SKM-1 (cell line): ENCODE results near the gene IGSF3.

Experiments used
- DNase-seq: peaks from one replicate; lab custom pipeline; 2025; ENCODE audit not compliant: unreplicated experiment; lab: John Stamatoyannopoulos, UW

The IGSF3 gene

DNA sequence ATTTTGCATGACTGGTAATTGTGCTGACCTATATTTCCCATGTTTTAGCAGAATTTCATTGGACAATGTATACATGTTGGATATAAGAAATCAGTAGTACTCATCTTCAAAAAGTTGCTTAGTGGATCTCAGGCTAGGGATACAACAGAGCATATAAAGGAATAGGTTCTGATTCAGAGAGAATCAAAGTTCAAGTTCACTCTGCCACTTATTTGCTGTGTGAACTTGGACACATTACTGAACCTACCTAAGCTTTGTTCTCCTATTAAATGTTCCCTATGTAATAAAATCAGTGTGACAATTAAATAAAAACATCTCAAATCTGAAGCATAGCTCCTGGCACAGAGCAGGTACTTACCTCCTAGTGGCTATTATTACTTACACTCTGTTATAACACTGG lies 106.0 kb downstream of the IGSF3 start:
- no peak for DNase-seq

DNA sequence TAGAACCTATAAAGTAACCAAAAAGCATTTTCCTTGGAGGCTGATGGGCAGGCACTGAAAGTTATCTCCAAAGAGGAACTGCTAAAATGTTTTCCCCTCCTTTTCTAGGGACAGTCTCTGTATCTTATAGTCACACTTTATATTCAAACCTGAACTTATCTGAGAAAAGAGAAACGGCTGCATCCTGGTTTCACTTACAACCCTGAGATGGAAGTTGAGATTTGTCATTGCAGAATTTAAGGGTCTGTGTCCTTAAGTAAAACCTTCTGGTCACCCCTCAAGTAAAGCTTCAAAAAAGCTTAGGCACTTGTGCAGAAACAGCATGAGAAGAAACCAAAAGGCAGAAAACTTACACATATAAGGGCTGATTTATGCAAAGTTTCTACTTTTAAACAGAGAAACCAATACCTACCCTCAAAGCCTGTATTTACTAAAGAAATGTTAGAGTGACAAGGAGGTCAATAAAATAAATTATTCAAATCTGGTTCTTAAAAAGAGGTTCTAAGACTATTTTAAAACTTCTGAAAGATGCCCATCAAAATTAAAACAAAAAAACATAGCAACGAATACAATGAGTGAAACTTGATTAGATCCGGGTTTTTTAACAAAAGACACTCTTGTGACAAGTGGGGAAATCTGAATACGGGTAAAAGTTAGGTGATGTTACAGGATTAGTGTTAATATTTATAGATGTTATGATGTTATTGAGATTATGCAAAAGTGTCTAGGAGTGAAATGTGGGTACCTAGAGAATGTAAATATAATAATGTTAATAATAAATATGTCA lies 106.6 kb downstream of the IGSF3 start:
- DNase-seq = no peak

DNA sequence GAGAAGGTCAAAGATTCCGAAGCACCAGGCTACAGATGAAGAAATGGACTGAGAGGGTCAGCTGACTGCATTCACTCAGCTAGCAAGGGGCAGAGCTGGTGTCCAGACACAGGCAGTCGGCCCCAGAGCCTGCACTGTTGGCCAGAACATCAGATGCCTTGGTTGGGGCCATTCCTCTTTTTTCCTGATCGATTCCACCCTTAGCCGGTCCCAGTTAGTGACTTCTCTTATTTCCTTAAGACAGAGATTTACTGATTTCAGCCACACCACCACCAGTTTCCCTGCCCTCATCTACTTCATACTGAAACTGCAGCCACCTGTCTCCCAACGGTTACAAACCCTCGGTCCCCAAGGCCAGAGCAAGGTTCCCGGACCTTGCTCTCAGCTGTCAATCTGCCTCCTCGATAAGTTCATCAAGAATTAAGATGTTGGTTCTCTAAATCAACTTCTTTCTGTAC lies 108.2 kb downstream of the IGSF3 start:
- no peak for DNase-seq

DNA sequence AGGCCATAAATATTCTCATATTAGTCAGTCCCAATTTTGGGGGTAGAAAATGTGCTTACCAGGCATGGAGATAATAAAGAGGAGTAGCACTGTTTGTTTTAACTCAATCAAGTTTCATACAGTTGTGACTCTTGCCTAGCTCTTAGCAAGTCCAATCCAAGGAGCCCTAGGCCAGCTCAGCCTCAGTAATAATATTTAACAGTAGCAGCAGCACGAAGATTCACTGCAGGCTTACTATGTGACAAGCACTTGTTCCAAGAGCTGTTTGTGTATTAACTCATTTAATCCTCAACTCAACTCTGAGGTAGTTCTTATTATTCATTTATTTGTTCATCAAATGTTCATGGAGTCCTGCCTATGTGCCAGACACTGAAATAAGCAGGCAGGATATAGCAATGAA lies 109.0 kb downstream of the IGSF3 start:
- no peak for DNase-seq

DNA sequence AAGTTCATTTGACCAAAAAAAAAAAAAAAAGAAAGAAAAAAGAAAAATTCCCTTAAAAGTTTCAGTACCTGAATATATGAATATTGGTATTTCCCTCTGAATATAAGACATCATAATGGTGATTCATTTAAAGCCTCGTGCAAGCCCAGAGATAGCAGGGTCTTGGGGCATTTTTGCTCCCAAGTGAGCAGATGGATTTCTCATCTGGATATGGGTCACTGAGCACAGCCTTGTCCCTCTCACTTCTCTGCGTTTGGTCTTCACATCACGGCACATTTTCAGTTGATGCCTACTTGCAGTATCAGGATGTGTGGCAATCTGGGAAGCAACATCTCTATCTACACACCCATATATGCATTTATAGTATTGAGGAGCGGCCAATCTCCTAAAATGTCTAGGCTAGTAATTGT lies 109.4 kb downstream of the IGSF3 start:
- no peak for DNase-seq

DNA sequence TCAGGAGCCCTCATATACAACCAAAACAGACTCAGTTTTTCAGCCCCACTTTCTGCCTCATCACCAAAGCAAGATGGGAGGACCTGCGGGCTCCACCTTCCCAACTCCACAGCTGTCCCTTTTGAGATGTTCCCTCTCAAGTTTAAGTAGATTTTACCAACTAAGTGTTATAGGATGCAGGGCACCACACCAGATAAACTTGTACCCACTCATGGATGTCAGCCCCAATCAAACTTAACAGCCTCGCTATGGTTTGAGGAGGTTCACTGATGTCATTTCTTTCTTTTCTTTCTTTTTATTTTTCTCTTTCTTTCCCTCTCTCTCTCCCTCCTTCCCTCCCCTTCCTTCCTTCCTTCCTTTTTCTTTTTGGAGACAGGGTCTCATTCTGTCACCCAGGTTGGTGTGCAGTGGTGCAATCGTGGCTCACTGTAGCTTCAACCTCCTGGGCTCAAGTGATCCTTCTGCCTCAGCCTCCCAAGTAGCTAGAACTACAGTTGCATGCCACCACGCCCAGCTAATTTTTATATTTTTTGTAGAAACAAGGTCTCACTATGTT lies 110.1 kb downstream of the IGSF3 start:
- DNase-seq = no peak

DNA sequence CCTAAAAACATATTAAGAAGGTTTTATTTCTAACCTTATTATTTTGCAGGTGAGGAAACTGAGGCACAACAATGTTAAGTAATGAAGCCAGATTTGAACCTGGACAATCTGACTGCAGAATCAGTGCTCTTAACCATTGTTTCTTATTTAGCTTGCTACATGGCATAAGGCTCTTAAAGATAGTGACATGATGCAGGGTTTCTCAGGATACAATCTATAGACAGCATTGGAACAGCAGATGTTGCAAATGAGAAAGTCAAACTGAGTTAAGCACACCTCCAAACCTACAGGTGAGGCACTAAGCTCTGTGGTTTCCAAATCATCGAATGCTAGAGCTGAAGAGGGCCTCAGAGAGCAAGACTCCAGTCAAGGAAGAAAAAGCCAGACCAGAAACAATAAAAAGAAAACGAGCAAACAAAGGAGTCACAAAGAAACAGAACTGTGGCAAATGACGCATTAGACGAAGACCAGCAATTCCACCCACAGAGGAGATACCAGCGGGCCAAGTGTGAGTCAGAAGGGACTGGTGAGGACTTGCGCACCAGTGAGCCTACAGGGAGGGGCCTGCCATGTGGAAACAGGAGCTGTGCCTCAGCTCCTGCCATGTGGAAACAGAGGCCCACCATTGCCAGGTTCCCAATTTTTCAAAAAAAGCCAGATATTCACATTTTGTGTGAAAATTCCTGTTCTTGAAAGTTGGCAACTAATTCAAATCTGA lies 111.1 kb downstream of the IGSF3 start:
- no peak for DNase-seq

DNA sequence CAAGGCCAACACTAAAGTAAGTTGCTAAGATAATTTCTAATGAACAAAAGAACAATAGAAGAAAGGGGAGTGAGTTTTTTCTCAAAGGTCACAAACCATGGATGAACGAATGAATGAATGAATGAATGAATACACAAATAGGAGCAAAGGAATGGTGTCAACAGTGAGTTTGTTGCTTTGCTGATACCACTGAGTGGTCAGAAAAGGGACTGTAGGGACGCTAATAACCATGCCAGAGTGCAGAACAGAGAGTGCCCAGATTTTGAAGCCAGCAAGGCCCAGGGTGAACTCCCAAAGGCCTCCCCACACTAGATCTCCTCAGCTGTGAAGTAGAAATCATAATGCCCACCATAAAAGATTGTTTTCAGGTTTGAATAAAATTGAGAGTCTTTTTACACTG lies 112.6 kb downstream of the IGSF3 start:
- no peak for DNase-seq

DNA sequence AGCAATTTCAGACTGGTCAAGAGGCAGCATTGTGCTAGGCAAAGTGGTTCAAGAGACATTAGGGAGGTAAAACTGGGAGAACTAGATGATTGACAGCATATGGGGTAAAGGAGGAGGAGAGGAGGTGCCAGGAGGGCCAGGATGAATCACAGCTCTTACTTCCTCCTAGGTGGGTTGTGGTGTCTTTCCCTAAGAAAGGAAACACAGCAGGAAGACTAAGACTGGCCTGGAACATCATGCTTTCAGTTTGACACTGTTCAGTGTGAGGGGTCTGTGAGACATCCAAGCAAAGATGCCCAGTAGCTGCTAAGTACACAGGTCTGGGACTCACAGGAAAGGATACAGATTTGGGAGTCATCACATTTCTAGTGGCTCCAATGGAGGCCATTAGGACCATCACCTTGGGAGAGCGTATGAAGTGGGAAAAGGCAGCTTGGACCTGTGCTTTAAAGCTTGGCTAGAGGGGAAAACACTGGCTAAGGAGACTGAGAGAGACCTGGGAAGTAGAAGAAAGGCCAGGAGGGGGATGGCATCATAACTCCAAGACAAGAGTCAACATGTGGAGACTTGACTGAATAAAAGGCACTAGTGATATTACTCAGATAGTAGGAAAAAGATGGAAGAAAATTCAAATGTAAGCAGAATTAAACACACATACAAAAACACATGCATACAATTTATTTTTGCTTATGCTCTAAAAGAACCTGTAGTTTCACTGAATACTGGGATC lies 114.0 kb downstream of the IGSF3 start:
- no peak for DNase-seq

DNA sequence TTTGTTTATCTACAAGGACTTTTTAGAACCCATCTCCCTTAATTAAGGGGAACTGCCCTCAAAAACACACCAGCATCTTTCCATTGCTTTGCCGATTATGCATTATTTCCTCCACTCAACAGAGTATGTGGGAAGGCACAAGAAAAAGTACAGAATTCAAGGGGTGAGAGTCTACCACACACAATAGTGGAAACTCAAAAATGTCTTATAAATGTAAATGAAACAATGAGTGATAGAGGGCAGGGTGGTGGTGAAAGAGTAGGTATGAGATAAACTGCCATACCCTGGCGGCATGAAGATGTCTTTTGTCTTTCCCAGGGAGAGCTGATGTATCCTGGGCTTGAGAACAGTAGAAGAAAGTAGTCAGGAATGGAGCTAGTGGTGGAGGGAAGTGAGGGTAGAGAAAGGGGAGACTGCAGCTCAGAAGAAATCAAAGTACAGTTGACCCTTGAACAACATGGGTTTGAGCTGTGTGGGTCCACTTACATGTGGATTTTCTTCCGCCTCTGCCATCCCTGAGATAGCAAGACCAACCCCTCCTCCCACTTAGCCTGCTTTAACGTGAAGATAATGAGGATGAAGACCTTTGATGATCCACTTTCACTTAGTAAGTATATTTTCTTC lies 121.1 kb downstream of the IGSF3 start:
- no peak for DNase-seq

DNA sequence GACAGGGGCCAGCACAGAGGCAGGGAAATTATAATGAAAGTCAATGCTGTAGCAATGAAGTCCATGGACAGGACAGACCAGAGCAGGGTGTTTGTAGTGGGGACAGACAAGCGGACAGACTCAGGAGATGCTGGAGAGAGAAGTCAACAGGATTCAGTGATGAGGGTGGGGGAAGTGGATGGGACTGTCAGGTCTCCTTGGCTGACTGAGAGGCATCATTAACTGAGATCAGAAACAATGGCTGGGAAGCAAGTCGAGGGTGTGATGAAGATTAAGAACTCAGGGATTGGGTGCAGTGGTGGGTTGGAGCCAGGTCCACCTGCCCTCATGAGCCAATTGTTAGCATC lies 122.2 kb downstream of the IGSF3 start:
- no peak for DNase-seq

DNA sequence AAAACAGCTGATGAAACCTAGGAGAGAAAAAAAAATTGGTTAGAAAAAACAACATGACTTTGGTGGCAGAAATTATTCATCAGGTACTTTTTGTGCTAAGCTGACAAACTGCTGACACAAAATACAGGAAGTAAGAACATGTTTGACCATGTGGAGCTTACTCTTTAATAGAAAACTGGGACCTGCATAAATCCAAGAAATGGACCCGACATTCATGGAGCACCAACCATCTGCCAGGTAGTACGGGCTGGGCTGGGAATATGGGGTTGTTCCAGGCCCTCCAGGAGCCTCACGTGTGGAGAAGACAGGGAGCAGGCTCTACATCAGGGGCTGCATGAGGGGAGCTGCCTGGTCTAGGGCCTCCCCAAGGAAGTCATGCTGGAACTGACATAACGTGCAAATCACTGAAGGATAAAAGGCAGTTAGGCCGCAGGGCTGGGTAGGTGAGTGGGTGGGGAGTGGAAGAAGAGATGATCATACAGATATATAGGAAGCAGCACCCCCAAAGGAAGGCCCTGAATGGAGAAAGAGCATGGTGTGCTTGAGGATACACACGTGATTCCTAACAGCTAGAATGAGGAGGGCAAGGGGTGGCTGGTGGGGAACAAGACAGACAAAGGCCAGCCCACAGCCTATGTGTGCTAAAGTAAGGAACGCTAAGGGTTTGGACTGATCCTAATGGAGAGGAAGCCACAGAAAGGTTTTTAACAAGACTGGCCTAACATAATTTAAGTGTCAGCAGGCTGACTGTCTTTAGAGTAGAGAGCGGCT lies 122.8 kb downstream of the IGSF3 start:
- no peak for DNase-seq

DNA sequence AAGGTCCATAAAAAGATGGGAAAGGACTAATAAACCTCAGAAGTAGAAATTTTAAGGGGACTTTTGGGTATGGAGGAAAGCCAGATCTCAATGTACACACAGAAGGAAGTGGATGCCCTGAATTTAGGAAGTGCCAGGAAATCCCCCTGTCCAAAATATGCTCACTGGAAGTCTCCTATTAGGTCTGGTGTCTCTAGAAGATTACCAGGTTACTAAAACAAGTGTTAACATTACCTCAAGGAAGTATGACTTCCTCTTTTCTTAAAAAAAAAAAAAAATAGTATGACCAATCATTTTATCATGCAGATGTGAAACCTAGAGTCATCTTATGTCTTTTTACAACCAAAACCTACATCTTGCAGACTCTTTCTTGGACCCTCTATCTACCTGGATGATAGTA lies 127.4 kb downstream of the IGSF3 start:
- no peak for DNase-seq

DNA sequence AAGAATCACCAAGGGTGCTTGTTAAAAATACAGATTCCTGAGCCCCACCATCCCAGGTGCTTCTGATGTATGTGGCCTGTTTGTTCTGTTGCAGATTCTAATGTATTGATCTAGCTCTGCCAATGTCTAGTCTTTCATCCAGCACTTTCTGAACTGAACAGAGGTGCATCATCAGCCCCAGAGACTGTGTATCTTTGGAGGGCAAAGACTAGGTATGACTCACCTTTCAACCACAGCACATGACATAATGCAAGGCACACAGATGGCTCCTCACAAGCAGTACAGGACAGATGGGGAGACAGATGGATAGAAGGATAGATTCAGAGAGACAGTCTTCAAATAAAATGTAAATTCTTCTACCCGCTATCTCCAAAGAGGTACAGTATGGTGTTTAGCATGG lies 129.0 kb downstream of the IGSF3 start:
- no peak for DNase-seq

DNA sequence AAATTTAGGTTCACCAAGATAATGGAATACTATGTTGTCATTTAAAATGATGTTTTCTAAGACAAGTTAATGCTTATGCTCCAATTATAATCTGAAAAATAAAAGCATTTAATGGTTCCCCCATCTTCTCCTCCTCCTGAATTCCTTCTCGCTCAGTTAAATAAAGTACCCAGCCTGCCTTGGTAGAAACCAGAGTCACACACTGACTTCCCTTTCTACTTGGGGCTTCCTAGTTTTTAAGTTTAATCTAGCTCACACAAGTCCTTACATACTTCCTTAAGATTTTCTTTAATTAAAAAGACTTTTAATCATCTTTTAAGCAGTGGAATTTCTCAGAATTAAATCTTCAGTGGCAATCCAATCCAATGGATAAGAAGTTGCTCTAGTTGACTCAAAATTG lies 129.6 kb downstream of the IGSF3 start:
- no peak for DNase-seq

DNA sequence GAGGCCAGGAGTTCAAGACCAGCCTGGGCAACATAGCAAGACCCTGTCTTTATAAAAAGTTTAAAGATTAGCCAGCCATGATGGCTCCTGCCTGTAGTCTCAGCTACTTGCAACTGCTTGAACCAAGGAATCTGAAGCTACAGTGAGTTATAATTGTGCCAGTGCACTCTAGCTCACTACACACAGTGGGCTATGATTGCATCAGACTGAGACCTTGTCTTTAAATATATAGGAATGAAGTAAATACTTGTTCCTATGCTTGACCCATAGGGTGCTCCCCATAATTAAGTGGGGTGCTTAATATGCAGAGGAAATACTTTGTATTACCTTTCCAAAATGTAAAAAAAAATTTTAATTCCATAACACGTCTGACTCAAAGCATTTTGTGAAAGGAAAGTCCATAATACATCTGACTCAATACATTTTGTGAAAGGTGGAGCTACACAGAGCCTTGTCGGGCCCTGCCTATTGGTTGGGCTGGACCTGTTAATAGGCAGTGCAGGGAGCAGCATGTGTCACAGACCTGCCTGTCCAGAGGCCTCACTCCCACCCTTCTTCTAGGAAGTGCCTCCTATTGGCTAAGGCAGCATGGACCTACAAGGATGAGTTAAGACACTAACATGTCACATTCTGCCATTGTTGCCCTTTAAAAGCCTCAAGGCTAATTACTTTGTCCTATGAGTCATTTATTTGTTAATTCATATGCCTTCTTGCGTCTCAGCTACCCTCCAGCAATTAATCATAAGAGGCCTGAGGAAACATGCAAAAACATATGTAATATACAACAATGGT lies 130.3 kb downstream of the IGSF3 start:
- no peak for DNase-seq

DNA sequence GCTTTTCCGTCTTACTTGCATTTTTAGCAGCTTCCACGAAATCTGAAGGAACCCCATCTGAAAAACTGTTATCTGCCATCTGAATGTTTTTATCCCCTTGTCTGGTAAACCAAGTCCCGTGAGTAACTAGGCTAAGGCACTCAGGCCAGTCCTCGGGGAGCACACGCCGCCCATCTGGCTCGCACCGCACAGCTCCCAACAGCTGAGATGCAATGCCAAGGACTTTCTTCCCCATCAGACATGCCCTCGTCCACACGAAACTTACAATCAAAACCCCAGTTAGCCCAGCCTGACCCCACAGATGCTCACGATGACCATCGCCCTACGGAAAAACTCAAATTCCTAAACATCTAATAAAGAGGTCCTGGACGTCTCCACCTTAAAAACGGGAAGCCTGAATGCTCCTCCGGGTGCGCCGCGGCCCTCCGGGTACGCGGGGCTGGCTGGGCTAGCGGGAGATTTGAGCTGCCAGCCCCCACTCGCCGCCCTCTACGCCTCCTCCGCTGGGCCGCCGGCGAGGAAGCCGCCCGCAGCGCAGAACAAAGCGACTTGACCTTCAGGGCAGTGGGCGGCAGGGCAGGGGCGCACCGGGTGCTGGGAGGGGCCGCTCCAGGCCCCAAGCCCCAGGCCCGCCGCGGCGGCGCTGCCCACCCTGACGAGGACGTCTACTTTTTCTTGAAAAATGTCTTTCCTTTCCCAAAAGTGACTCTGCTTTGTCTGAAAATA lies 133.4 kb downstream of the IGSF3 start:
- no peak for DNase-seq

DNA sequence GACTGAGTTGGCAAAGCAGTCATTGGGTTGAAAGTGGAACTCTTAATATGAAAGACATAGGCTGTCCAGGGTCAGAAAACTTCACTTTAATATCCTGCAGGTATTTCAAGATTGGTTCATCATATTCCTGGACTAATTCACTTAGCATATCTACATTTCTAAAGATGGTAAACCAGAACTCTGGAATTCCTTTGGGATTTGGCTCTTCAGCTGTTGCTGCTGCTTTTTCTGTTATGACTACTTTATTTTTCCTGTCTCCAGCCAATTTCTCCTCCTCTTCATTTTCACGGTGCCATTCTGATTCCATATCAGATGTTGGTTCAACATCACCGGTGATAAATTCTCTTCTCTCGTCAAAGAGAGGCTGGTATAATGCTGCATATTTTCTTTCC lies 134.1 kb downstream of the IGSF3 start:
- no peak for DNase-seq
